Colon (tissue), 2 donors: ENCODE results near the gene SPSB3.
"Not testable (repeated sequence)": the region's sequence is repeated elsewhere in the genome, so short reads cannot be mapped to it uniquely, and the experiment has no call there.

Experiments used
- FAIRE-seq: peaks from 2 replicates; lab custom pipeline; 2012; peaks lifted over from hg19 to GRCh38; lab: Jason Lieb, UNC
- donor health status: control.
- donor health status: control.

The SPSB3 gene

GRCh38 chr16:1741553-1742165 lies 40.7 kb downstream of the SPSB3 start:
- FAIRE-seq, result no peak

- FAIRE-seq, result no peak
Measured at GRCh38 chr16:1740781-1741490, 41.4 kb downstream of the SPSB3 start.

GRCh38 chr16:1740234-1740633 lies 42.1 kb downstream of the SPSB3 start:
- FAIRE-seq, result no peak

- FAIRE-seq, result no peak
Measured at GRCh38 chr16:1734816-1735215, 47.6 kb downstream of the SPSB3 start.

- no peak for FAIRE-seq
Measured at GRCh38 chr16:1734123-1734522, 48.2 kb downstream of the SPSB3 start.

- FAIRE-seq, result not testable (repeated sequence)
Measured at GRCh38 chr16:1732551-1732987, 49.8 kb downstream of the SPSB3 start.

- FAIRE-seq, result no peak
Measured at GRCh38 chr16:1732071-1732470, 50.3 kb downstream of the SPSB3 start.

GRCh38 chr16:1731603-1732002 lies 50.8 kb downstream of the SPSB3 start:
- no peak for FAIRE-seq

GRCh38 chr16:1731073-1731472 lies 51.3 kb downstream of the SPSB3 start:
- FAIRE-seq, result no peak

GRCh38 chr16:1729445-1729844 lies 52.9 kb downstream of the SPSB3 start:
- no peak for FAIRE-seq

GRCh38 chr16:1729026-1729425 lies 53.3 kb downstream of the SPSB3 start:
- no peak for FAIRE-seq

GRCh38 chr16:1727651-1728624 lies 54.4 kb downstream of the SPSB3 start:
- no peak for FAIRE-seq
